Ishikawa (cell line): ENCODE data around the gene PLXNA4.

Source experiments
- CEBPB ChIP-seq: IDR thresholded peaks from 2 replicates; pipeline ENCODE4 v1.6.1; 2012
- CREB1 ChIP-seq: IDR thresholded peaks from 2 replicates; pipeline ENCODE4 v1.6.1; 2012; ENCODE audit warnings: low read depth
- EGR1 ChIP-seq: IDR thresholded peaks from 2 replicates; pipeline ENCODE4 v1.6.1; 2012
- EP300 ChIP-seq: IDR thresholded peaks from 2 replicates; pipeline ENCODE4 v1.6.1; 2012; ENCODE audit warnings: borderline replicate concordance
- FOXM1 ChIP-seq: IDR thresholded peaks from 2 replicates; pipeline ENCODE4 v1.6.1; 2012; ENCODE audit warnings: low read depth, borderline replicate concordance
- MAX ChIP-seq: IDR thresholded peaks from 2 replicates; pipeline ENCODE4 v1.6.1; 2012
- NFIC ChIP-seq: IDR thresholded peaks from 2 replicates; pipeline ENCODE4 v1.6.1; 2012
- RAD21 ChIP-seq: IDR thresholded peaks from 2 replicates; pipeline ENCODE4 v1.6.1; 2012; ENCODE audit warnings: low read depth
- REST ChIP-seq: IDR thresholded peaks from 2 replicates; pipeline ENCODE4 v1.6.1; 2012; ENCODE audit warnings: low read depth, mild to moderate bottlenecking
- TAF1 ChIP-seq: IDR thresholded peaks from 2 replicates; pipeline ENCODE4 v1.6.1; 2012; ENCODE audit warnings: low read depth, mild to moderate bottlenecking
- TCF12 ChIP-seq: IDR thresholded peaks from 2 replicates; pipeline ENCODE4 v1.6.1; 2012; ENCODE audit warnings: low read depth
- TEAD4 ChIP-seq: IDR thresholded peaks from 2 replicates; pipeline ENCODE4 v1.6.1; 2012
- YY1 ChIP-seq: IDR thresholded peaks from 2 replicates; pipeline ENCODE4 v1.6.1; 2012; ENCODE audit warnings: low read depth
- ZBTB7A ChIP-seq: IDR thresholded peaks from 2 replicates; pipeline ENCODE4 v1.6.1; 2012; ENCODE audit warnings: low read depth
- TF ChIP-seq, protein P1 (sequence below): IDR thresholded peaks from 2 replicates; pipeline ENCODE4 v1.6.1; 2012

PLXNA4 gene

GRCh38 chr7:132379292-132379691 lies 197.0 kb downstream of the PLXNA4 start:
- TF ChIP-seq EP300 = no peak
- TF ChIP-seq RAD21 = no peak
- no peak for TF ChIP-seq TAF1
- no peak for TF ChIP-seq EGR1
- TF ChIP-seq YY1 = no peak
- TF ChIP-seq NFIC = no peak
- TF ChIP-seq CREB1 = no peak
- TF ChIP-seq, protein P1, sequence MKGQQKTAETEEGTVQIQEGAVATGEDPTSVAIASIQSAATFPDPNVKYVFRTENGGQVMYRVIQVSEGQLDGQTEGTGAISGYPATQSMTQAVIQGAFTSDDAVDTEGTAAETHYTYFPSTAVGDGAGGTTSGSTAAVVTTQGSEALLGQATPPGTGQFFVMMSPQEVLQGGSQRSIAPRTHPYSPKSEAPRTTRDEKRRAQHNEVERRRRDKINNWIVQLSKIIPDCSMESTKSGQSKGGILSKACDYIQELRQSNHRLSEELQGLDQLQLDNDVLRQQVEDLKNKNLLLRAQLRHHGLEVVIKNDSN = no peak
- TF ChIP-seq REST = no peak
- no peak for TF ChIP-seq TCF12
- TF ChIP-seq CEBPB = no peak
- TF ChIP-seq ZBTB7A = no peak
- no peak for TF ChIP-seq MAX
- no peak for TF ChIP-seq TEAD4
- no peak for TF ChIP-seq FOXM1

- TF ChIP-seq NFIC = no peak
- TF ChIP-seq ZBTB7A = no peak
- no peak for TF ChIP-seq TCF12
- no peak for TF ChIP-seq CREB1
- TF ChIP-seq TAF1 = no peak
- no peak for TF ChIP-seq EP300
- no peak for TF ChIP-seq FOXM1
- TF ChIP-seq EGR1 = no peak
- TF ChIP-seq, protein P1 = no peak
- no peak for TF ChIP-seq MAX
Measured at GRCh38 chr7:132377703-132378584, 198.3 kb downstream of the PLXNA4 start.

DNA sequence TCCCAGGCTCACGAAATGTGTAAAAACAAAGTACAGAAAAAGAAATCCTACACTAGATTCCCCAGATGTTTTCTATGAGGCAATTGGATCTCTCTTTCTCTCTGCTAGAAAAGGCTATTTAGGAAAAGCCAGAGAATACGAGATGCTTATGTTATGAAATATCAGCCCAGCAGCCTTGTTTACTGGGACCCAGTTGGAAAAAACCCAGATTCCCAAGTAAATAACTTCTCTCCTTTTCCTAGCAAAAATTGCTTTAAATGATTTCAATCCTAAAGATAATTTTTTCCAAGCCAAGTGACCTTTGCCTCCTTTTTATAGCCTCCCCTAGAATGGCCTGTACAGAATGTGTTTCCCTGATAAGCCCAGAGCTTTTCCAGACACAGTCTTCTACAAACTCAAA lies 199.3 kb downstream of the PLXNA4 start:
- TF ChIP-seq REST = no peak
- no peak for TF ChIP-seq EP300
- no peak for TF ChIP-seq TAF1
- no peak for TF ChIP-seq RAD21
- TF ChIP-seq, protein P1 = no peak
- no peak for TF ChIP-seq CEBPB

DNA sequence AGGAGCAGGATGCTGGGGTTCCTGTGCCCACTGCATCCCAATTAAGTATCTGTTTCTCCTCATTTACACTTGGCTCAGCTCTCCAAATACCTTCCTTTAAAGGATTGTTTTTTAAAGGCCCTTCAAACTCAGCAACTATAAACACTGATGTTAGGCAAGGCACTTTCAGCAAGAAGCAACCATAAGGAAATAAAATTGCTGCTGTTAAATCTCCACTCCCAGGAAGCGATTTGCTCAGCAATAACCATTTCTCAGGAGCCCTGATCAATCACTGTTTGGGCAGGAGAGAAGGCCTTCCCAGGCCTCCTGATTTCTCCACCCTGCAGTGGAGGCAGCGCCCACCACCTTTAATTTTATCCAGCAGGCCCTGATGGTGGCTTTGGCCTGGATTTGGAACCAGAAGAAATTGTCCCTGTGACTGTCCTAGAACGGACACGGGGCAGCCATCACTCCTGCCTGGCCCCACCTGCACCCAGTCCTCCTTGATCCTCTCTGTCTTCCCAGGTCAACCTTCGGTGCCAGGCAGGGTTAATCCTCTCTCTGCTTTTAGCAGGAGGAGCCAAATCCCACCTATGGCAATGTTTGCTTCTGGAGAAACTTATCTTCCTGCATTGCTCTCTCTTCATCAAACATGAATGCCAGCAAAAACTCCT lies 199.8 kb downstream of the PLXNA4 start:
- no peak for TF ChIP-seq FOXM1
- no peak for TF ChIP-seq TAF1
- TF ChIP-seq TCF12 = no peak
- TF ChIP-seq MAX = no peak

DNA sequence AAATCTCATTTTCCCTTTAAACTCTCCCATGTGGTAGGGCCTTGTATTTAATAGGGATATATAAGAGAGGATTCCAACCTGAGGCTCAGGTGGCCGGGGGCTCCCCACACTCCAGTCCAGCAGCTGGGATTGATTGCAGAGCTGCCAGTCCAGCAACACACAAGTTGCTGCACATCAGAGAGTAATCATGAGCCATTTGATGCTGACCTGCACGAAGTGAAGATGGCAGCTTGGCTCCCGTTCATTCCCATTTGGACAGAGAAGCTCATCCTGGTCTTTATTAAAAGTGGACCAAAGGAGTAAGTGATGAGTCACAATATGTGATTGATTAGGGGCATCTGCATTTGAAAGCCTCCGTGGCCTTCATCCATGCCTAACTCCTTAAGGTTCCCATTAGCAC lies 202.4 kb downstream of the PLXNA4 start:
- no peak for TF ChIP-seq NFIC
- no peak for TF ChIP-seq ZBTB7A
- TF ChIP-seq EP300 = no peak
- TF ChIP-seq CREB1 = no peak
- no peak for TF ChIP-seq CEBPB
